K562 (cell line): ENCODE results near the gene DEFB113. TPM values are rescaled to one million over a fixed set of nuclear protein-coding genes. Genes with fewer than 3 reads are reported as not detected.

Source experiments
- ATAC-seq: fragments of 200-7000 bp; cut with Tn5 transposase; 3 replicates; pipeline ENCODE4 v1.9.1; 2020; ENCODE audit warnings: moderate library complexity
- BruUV-seq: library from RNA; stranded (reverse); fragments of 400-500 nt; replicated peaks from 2 replicates; lab custom pipeline; 2021; lab: Mats Ljungman, UMichigan
- CTCF ChIA-PET: fragments of 300-600 bp; formaldehyde crosslinking; extraction: SDS; loops from one replicate; lab custom pipeline; 2021; ENCODE audit warnings: low intra/inter-chr PET ratio; lab: Yijun Ruan, JAX
- POLR2A ChIA-PET: fragments of 300-600, 350-650 bp; sonication (Branson Sonifier 250); formaldehyde crosslinking; extraction: SDS; loops from one replicate; lab custom pipeline; 2021; ENCODE audit warnings: antibody characterized with exemption, inconsistent platforms; lab: Yijun Ruan, JAX
- DNase-seq, 4 experiments: peaks; one replicate each; pipeline versions ENCODE4 v3.0.0 to v3.0.0-alpha.2; 2011 to 2018; ENCODE audit warnings: low spot score in 3 of 4, mixed read lengths in 3 of 4; ENCODE audit errors: extremely low read depth in 1 of 4
- FAIRE-seq: peaks from 2 replicates; lab custom pipeline; 2011; peaks lifted over from hg19 to GRCh38; lab: Jason Lieb, UNC
- H2AFZ ChIP-seq: 2 replicates; pipeline ENCODE4 v1.6.0; 2011; ENCODE audit warnings: low read depth, low read length, control low read depth, inconsistent platforms
- H3K27ac ChIP-seq: fragments of 200-600 bp; 3 replicates; pipeline ENCODE4 v1.8.0; 2011; ENCODE audit warnings: low read depth, mild to moderate bottlenecking, control low read depth, inconsistent platforms, low read length, moderate library complexity, mixed read lengths; ENCODE audit errors: extremely low read depth
- H3K27me3 ChIP-seq, 2 experiments: fragments of 300-600 bp in 1 of 2; 2 replicates in 1 of 2; 3 replicates in 1 of 2; pipeline versions ENCODE4 v1.6.0 to v1.8.0; 2011; ENCODE audit warnings: inconsistent platforms in 2 of 2, low read length in 2 of 2, mild to moderate bottlenecking in 1 of 2, mixed read lengths in 1 of 2, moderate library complexity in 1 of 2; ENCODE audit not compliant: control insufficient read depth in 2 of 2, insufficient read depth in 2 of 2
- H3K36me3 ChIP-seq: fragments of 300-600 bp; 3 replicates; pipeline ENCODE4 v1.8.0; 2011; ENCODE audit warnings: mild to moderate bottlenecking, low read length, inconsistent platforms; ENCODE audit not compliant: control insufficient read depth, insufficient read depth
- H3K4me1 ChIP-seq, 2 experiments: fragments of 200-600 bp in 1 of 2; replicated peaks in 1 of 2; 2 replicates in 1 of 2; 3 replicates in 1 of 2; pipeline versions ENCODE4 v1.5.1 to v1.8.0; 2011; ENCODE audit warnings: inconsistent platforms in 2 of 2, low read length in 2 of 2, mild to moderate bottlenecking in 1 of 2, mixed read lengths in 1 of 2, moderate library complexity in 1 of 2; ENCODE audit not compliant: control insufficient read depth in 2 of 2, insufficient read depth in 2 of 2
- H3K4me2 ChIP-seq: 2 replicates; pipeline ENCODE4 v1.6.1; 2011; ENCODE audit warnings: low read length, control low read depth, inconsistent platforms, mixed read lengths; ENCODE audit not compliant: insufficient read depth
- H3K4me3 ChIP-seq: fragments of 200-600 bp; sonication (generic), shearing (Covaris generic); 2 replicates; pipeline ENCODE4 v1.5.1; 2016; ENCODE audit warnings: control low read depth, inconsistent platforms
- H3K79me2 ChIP-seq: fragments of 200-600 bp; 3 replicates; pipeline ENCODE4 v1.8.0; 2011; ENCODE audit warnings: low read length, inconsistent platforms; ENCODE audit not compliant: control insufficient read depth, insufficient read depth
- H3K9ac ChIP-seq, 2 experiments: 2 replicates each; pipeline versions ENCODE4 v1.6.0 to v1.6.1; 2011; ENCODE audit warnings: low read depth in 2 of 2, low read length in 2 of 2, control low read depth in 1 of 2, inconsistent platforms in 1 of 2, mild to moderate bottlenecking in 1 of 2, mixed read lengths in 1 of 2; ENCODE audit not compliant: insufficient read depth in 1 of 2
- H3K9me1 ChIP-seq: one replicate; pipeline ENCODE4 v1.6.0; 2011; ENCODE audit warnings: inconsistent platforms, mild to moderate bottlenecking, low read length, moderate library complexity; ENCODE audit not compliant: control insufficient read depth, insufficient read depth
- H3K9me3 ChIP-seq: replicated peaks from 2 replicates; pipeline ENCODE4 v1.5.1; 2011; ENCODE audit warnings: low read depth, low read length, inconsistent platforms; ENCODE audit not compliant: control insufficient read depth, insufficient read depth
- H4K20me1 ChIP-seq: replicated peaks from 2 replicates; pipeline ENCODE4 v1.6.1; 2011; ENCODE audit warnings: low read length, inconsistent platforms, mixed read lengths; ENCODE audit not compliant: control insufficient read depth, insufficient read depth
- BACH1 ChIP-seq: fragments of 200-800 bp; sonication (Bioruptor generic); IDR thresholded peaks from 2 replicates; pipeline ENCODE4 v1.6.1; 2016; ENCODE audit warnings: missing genetic modification characterization, missing compliant biosample characterization
- CREB3 ChIP-seq: fragments of 450-650 bp; conservative IDR thresholded peaks from 2 replicates; pipeline ENCODE4 v1.6.1; 2016; ENCODE audit warnings: missing genetic modification characterization, low read depth, mild to moderate bottlenecking, missing compliant biosample characterization, moderate library complexity
- CUX1 ChIP-seq: fragments of 200-800 bp; sonication (Bioruptor generic); IDR thresholded peaks from 2 replicates; pipeline ENCODE4 v1.6.1; 2016; ENCODE audit warnings: missing genetic modification characterization, missing compliant biosample characterization
- KHSRP ChIP-seq: fragments of 450-650 bp; IDR thresholded peaks from 2 replicates; pipeline ENCODE4 v1.6.1; 2017
- TFE3 ChIP-seq: fragments of 450-650 bp; formaldehyde crosslinking; IDR thresholded peaks from 2 replicates; pipeline ENCODE4 v1.4.0; 2020; ENCODE audit warnings: mild to moderate bottlenecking, mixed read lengths
- ZNF140 ChIP-seq: fragments of 250-450 bp; sonication (Bioruptor Pico); IDR thresholded peaks from 2 replicates; pipeline ENCODE4 v1.8.0; 2021; ENCODE audit warnings: moderate library complexity, mild to moderate bottlenecking, inconsistent platforms
- WGBS: fragments of 100-300 bp; shearing (Covaris generic); methylation state at CpG from one replicate; pipeline ENCODE4 v1.1.6; 2016; ENCODE audit warnings: low coverage, mixed read lengths; ENCODE audit not compliant: insufficient coverage; ENCODE audit errors: missing lambda C conversion rate; 5-methylcytosine and 5-hydroxymethylcytosine counted together
- in situ Hi-C: fragments of 300-500 bp; cut with MboI; formaldehyde crosslinking; loops from 4 replicates; pipeline ENCODE4 v1.15.0; 2018; ENCODE audit warnings: inconsistent platforms, mixed read lengths
- intact Hi-C: fragments of 100-400 bp; cut with micrococcal nuclease; formaldehyde crosslinking; loops from 2 replicates; pipeline ENCODE4 v1.14.2; 2022
- polyA plus RNA-seq, 8 experiments: library from polyadenylated mRNA; depleted of rRNA in 4 of 8; stranded (reverse) in 5 of 8; unstranded in 3 of 8; fragments of >200 nt; fragmentation: Nextera tagmentation in 2 of 8; fragmentation: Illumina TruSeq in 1 of 8; extraction: Ambion mirVana in 2 of 8; extraction: Trizol in 1 of 8; gene quantifications; 2 replicates each; pipeline versions ENCODE4 v1.2.1 to v1.2.3, GENCODE V29; 2011 to 2014; ENCODE audit warnings: inconsistent platforms in 1 of 8, missing spikeins in 1 of 8
- total RNA-seq, 7 experiments: library from RNA; depleted of rRNA in 6 of 7; stranded (reverse); fragments of >200 nt in 6 of 7; fragmentation: Illumina TruSeq in 2 of 7; extraction: Trizol in 2 of 7; gene quantifications; 2 replicates each; pipeline versions ENCODE4 v1.2.1 to v1.2.3, GENCODE V29; 2011 to 2021; ENCODE audit warnings: low replicate concordance in 1 of 7

Gene DEFB113
- total and polyA plus RNA-seq, 9 of the 15 experiments (the other 6 are each of a cell fraction or from before 2014, with no cell fraction given), result not detected

GRCh38 chr6:50003139-50003538 is 33.7 kb upstream of the DEFB113 start:
- H3K9ac ChIP-seq, result no peak overlapping the region
- H3K27me3 ChIP-seq, result no peaks in the 10 kb centered on the region
- H3K4me3 ChIP-seq, result no peak overlapping the region
- ChIA-PET CTCF (no interaction called here), POLR2A (no interaction called here)
- FAIRE-seq (no peak), ATAC-seq (no peak), DNase-seq (no peak)
- H3K4me2 ChIP-seq, result no peak overlapping the region
- H3K9me1 ChIP-seq, result no peaks in the 10 kb centered on the region
- TF ChIP-seq ZNF140 (CRISPR knock-in tag), result no peak
- TF ChIP-seq TFE3 (CRISPR knock-in tag), result peak; percentile 77
- TF ChIP-seq BACH1, result no peak
- H3K4me1 ChIP-seq, result no peaks in the 10 kb centered on the region
- H4K20me1 ChIP-seq, result no peaks in the 10 kb centered on the region
- 2% methylated on average over 3 of the region's 3 CpGs for WGBS
- H3K27ac ChIP-seq, result no peak overlapping the region
- H2AFZ ChIP-seq, result no peak overlapping the region
- H3K36me3 ChIP-seq, result no peaks in the 10 kb centered on the region
- no TSS peak for BruUV-seq
- in situ Hi-C loops (no loop called here), intact Hi-C loops (no loop called here)
- H3K79me2 ChIP-seq, result no peaks in the 10 kb centered on the region
- no peaks in the 10 kb centered on the region for H3K9me3 ChIP-seq

GRCh38 chr6:49995278-49995677 is 25.9 kb upstream of the DEFB113 start:
- ChIA-PET CTCF (no interaction called here), POLR2A (no interaction called here)
- Histone ChIP-seq H3K79me2 (no peaks in the 10 kb centered on the region), H3K9ac (no peak overlapping the region), H3K36me3 (no peaks in the 10 kb centered on the region), H3K27ac (no peak overlapping the region), H3K4me2 (no peak overlapping the region), H2AFZ (no peak overlapping the region), H3K9me3 (no peaks in the 10 kb centered on the region), H3K9me1 (no peaks in the 10 kb centered on the region), H3K4me1 (no peaks in the 10 kb centered on the region), H3K27me3 (no peaks in the 10 kb centered on the region), H4K20me1 (no peaks in the 10 kb centered on the region), H3K4me3 (no peak overlapping the region)
- FAIRE-seq (no peak), DNase-seq (no peak), ATAC-seq (no peak)
- in situ Hi-C loops, result no loop called here
- intact Hi-C loops, result no loop called here
- no TSS peak for BruUV-seq
- TF ChIP-seq CREB3 (no peak), KHSRP (no peak), CUX1 (CRISPR knock-in tag) (no peak)
